ENCODE measurements around the gene STN1.

Gene STN1

GRCh38 chr10:103928784-103929183 lies 10.8 kb upstream of the STN1 start:
- DNase-seq, result no peak

DNA sequence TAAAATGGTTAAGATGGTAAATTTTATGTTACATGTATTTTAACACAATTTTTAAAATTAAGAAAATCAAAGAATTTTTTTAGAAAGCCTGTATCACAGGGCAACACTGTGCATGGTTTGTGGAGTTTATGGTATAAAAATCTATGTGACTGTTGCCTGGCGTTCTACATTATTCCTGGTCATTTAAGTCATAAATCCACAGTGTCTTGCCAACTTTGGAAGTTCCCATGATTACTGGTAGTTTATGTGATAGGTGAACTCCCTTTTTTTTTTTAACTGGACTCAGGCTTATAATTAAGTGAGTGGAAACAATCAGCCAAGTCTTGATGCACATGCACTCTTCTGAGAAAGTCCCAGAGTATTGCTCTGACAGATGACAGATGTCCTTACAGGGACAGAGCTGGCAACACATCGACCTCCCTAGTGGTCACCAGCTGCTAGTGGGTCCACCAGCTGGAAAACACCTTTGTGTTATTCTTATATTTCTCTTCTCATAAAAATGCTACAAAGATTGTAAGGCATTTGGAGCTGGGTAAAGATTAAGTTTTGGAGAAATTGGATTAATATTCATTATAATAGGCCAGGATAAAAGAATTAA lies 8.8 kb upstream of the STN1 start:
- DNase-seq, result peak; percentile 18 to 25

DNA sequence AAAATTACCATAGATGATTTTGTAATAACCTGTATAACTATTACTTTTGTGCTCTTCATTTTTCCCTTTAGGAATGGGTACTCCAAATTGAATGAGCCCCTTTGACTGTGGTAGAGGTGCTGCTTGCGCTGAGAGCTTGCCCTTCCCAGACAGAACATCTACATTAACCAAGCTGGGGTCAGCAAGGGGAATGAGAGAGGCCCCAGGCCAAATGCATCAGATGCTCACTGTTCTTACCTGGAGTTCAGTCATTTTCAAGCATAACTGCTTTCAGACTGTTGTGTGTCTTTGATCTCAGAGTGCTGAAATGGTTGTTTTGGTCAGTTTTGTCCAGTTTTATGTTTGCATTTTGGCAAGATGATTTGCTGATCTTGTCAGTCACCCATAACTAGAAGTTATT lies 7.6 kb upstream of the STN1 start:
- DNase-seq, result no peak

DNA sequence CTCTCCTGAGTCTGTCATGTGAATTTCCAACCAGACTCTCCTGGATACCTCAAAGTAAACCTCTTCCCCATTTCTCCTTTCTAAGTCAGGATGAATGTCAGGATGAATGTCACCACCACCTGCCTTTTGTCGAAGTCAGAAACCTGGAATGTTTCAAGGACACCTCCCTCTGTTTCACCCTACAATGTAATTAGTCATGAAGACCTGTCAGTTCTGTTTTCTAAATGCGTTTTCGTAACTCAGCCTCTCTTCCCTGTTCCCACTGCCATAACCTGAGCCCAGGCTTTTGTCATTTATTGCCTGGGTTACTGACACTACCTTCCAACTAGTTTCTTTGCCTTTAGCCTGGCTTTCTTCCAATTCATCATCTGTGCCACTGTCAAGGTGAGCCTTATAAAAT lies 5.5 kb upstream of the STN1 start:
- DNase-seq, result no peak

DNA sequence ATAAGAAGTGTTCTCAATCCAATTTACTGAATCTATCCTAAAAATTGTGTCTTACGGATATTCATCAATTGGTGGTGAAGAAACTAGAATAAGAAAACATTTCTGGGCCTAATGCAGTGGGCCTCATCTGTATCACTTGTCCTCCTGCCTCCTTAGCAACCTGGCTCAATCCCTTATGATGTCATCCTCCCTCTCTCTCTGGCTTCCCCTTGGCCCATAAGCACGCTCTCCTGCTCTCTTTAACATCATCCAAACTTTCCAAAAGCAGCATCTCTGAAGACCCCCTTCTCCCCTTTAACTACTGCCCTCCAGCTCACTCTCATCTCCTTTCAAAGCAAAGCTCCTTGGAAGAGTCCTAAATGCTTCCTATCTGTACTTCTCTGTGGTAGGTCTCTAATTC lies 4.7 kb upstream of the STN1 start:
- DNase-seq, result no peak

DNA sequence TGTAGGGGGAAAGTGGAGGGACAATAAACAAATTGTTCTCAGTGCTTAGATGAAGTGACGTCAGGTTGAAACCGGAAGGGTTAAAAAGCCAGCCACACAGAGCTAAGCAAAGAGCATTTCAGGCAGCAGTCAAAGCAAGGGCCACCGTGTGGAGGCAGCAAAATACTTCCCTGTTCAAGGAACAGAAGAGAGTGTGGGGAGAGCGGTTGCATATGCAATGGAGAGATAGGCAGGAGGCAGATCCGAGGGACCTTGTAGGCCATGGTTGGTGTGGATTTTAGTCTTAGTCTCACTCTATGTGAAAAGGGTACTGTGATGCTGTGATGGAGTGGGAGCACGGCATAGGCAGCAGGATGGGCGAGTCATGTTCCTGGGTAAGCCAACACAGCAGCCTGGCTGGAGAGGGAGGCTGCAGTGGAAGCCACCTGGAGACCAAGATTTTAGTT lies 3.8 kb upstream of the STN1 start:
- DNase-seq, result no peak

DNA sequence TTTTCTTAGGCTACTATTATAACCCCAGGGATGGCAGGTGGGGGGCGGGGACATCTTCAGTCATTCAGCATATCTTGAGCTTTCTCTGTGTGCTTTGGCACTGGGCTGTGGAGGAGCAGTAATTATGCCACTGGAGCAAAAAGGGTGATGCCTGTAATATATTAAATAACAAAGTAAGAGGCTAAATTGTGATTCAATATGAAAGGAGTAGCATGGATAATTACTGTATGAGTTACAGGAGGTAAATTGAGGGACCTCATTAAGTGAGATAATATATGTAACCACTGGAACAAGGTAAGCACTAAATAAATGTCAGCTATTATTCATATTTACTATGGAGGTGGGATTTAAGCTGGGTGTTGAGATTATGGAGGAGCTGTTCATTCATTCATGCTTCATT lies 3.3 kb upstream of the STN1 start:
- no peak for DNase-seq

DNA sequence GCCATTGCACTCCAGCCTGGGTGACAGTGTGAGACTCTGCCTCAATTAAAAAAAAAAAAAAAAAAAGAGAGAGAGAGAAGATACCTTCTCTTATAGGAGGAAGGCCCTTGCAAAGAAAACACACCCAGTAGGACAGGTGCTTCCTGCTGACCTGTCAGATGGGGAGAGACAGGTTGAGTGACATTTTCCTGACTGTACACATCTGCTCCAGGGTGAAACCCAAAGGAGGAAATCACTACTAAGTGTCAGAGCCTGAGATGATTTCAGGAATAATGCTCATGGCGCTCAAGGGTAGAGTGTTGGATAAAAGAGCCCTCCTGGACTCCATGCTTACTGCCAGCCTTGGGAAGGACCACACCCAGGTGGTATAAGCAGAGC lies 1.7 kb upstream of the STN1 start:
- DNase-seq, result no peak

DNA sequence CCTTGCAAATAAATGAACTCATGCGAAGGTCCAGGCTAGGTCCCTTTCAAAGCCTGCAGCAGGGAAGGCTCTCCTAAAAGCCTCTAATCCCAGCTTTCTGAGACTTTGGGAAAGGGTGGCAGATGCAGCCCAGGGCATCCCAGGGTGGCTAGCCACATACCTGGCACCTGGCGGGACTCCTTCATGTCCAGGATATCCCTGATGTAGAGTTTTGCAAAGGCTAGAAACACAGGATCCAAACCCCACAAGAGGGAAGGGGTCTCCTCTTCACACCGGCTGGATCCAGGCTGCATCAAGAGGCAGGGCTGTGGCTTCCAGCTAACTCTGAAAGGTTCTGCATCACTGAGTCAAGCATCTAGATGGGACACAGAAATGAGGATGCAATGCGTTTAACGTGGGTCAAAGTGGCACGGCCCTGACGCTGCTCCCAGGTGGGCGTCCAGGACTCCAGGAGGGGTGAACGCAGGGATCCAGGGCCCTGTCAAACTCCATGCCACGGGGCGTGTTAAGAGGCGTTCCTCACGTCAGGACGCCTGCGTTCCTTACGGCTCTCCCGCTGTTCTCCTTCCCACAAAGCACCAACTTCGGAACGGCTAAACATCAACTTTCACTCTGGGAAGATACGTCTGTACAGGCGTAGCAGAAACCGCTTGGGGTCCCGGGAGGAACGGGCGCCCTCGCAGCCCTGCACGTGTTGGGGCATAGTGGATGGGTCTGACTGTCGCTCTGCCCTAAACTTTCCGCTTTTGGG lies 507 bp downstream of the STN1 start:
- DNase-seq, result no peak

GRCh38 chr10:103916876-103917275 lies 1.1 kb downstream of the STN1 start:
- no peak for DNase-seq

- no peak for DNase-seq
Observed at GRCh38 chr10:103916254-103916653, 1.7 kb downstream of the STN1 start.

GRCh38 chr10:103915796-103916195 lies 2.2 kb downstream of the STN1 start:
- no peak for DNase-seq

DNA sequence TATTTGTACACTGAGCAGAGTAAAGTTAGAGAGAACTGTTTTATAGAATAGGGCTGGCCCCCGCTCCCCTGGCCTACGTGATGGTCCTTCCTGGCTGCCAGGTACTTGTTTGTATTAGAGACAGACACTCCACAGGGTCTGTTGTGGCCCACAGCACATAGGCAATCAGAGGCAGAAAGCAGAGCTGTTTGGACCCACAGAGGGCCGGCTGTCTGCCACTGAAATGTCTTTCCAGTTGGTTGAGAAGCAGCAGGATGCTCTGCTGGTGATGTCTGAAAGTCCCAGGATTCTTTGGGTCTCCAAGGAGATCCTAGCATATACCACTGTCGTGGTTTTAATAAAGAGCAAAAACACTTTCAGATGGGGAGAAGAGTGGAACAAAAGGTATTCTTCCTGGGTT lies 5.2 kb downstream of the STN1 start:
- no peak for DNase-seq

DNA sequence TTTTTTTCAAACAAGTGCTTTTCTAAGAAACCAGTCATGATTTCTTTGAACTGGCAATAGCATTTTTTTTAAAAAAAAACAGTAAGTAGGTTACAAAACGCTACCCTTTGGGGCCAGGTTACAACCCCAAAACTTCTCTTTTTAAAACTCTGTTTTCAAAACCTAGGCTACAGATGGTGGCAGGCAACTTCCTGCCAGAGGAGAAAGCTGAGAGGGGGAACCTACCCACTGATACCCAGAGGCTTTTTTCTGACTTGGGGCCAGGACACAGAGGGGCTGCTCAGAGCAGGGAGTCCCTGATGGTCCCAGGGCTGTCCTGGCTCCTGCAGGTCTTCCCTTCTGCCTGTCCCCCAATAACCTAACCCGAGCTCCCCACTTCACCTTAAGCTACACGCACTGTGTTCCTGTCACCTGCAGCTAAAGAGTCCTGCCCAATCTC lies 6.9 kb downstream of the STN1 start:
- no peak for DNase-seq

GRCh38 chr10:103910442-103911012 lies 7.5 kb downstream of the STN1 start:
- no peak for DNase-seq

- DNase-seq, result peak in 1 of 2 experiments; percentile 48
Observed at GRCh38 chr10:103905441-103905840, 12.5 kb downstream of the STN1 start.

DNA sequence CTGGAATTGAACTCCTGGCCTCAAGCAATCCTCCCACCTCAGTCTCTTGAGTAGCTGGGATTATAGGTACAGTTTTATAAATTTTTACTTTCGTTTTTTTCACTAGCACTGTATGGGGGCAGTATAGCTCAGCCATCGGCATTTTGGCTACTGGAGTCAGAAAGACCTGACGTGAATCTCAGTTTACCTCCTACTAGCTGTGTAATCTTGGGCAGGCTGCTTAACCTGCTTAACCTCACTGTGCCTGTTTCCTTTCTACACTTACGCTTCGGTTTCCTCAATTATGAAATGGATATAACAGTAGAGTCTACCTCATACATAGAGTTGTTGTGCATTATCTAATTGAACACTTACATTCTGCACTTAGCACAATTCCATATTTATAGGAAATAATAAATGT lies 16.7 kb downstream of the STN1 start:
- DNase-seq, result no peak

DNA sequence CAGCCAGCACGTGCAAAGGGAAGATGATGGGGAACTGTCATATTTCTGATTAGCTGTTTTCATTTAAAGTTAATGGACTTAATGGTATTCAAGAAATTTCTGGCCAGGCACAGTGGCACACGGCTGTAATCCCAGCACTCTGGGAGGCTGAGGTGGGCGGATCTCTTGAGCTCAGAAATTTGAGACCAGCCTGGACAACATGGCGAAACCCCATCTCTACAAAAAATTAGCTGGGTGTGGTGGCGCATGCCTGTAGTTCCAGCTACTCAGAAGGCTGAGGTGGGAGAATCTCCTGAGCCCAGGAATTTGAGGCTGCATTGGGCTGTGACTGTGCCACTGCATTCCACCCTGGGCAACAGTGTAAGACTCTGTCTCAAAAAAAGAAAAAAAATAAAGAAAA lies 18.7 kb downstream of the STN1 start:
- no peak for DNase-seq

DNA sequence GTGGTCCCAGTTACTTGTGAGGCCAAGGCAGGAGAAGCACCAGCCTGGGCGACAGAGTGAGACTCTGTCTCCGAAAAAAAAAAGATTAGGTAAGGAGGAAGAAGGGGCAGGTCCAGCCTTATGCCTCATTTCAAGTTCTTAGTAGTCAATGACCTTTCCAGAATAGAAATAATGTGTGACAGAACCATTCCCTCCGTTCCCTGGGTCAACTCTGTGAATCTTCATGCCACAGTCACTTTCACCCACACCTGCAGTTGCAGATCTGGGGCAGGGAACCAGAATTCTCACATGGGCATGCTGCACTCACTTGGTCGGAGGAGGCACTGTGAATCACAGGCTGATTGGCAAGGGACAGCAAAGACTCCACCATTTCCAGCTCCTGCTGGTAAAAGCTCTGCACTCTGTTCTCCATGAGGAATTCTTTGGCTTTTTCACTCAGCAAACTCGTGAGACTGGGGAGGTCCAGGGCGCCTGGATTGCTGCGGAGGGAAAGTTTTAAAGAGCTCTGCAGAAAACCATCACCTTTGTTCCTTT lies 20.7 kb downstream of the STN1 start:
- DNase-seq, result no peak

DNA sequence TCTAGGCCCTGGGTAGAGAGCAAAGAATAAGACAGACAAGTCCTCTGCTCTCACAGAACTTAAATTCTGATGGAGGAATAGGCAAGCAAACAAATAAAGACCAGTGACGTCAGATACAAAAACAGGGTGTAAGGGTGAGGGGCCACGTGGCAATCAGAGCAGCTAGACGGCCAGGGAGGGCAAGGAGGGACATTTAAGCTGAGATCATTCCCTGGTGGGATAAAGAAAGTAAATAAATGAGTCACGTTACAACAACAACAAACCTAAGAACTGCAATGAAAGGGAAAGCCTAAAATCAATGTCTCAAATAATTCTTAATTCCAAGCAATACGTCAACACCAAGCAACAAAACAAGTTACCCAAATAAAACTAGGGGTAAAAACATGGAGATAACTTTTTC lies 21.8 kb downstream of the STN1 start:
- DNase-seq, result no peak

DNA sequence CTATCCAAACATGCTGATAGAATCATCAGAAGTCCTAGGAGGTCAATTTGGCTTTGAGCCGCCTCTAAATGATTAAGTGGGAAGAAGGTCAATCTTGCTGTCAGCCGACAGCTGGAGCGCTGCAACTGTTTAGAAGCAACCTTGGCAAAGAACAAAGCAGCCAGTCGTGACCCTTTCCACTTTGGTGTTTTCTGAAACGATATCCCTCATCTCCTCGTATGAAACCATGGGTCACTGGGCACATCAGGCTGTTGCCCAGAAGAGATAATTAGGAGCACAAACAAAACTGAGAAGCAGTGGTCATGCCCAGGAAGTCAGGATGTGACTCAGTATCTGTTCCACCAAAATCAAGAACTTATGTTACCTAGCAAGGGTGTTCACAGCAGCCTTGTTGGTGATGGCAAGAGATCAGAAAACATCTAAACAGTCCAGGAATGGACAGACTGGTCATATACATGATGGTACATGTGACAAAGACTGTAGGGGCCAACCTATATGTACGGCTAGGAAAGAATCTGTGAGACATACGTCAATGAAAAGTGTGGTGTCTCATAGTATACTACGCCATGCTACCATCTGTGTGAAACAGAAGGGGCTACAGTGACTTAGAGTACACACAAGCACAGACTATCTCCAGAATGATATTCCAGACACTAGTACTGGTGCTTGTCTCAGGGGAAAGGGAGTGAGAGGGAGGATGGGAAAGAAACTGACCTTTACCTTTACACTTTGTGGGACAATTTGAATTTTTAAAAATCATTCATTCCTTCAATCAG lies 22.4 kb downstream of the STN1 start:
- no peak for DNase-seq

- no peak for DNase-seq
Observed at GRCh38 chr10:103894441-103894864, 23.5 kb downstream of the STN1 start.

DNA sequence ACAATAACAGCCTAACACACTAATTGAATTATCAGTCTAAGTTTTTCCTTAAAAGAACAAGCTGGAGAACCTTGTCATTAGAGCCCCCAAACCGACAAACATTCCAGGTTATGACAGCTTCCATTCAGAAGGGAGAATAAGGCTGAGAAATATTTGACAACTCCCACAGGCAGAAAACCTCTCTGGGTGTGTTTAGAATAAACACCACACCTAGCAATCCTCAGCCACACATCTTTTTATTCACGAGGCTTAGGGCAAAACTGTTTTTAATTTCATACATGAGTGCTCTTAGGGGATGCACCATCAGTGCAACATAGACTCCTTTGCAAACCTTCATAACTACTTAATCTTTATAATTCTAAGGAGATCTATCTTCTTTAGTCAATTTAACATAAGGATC lies 24.2 kb downstream of the STN1 start:
- no peak for DNase-seq
